GM19238 (cell line): ENCODE results near the gene LSM14B.
"Not testable (repeated sequence)": the region's sequence is repeated elsewhere in the genome, so short reads cannot be mapped to it uniquely, and the experiment has no call there.

Source experiments
- DNase-seq: peaks from one replicate; pipeline ENCODE4 v3.0.0; 2011; ENCODE audit warnings: low spot score; ENCODE audit not compliant: insufficient read length

Gene LSM14B

GRCh38 chr20:62121776-62122653 lies at the start of gene LSM14B:
Gene LSM14B (plus strand): TSS chr20:62122475. CDS start chr20:62122667, 192 bp downstream.
- peak; percentile 99 for DNase-seq

DNA sequence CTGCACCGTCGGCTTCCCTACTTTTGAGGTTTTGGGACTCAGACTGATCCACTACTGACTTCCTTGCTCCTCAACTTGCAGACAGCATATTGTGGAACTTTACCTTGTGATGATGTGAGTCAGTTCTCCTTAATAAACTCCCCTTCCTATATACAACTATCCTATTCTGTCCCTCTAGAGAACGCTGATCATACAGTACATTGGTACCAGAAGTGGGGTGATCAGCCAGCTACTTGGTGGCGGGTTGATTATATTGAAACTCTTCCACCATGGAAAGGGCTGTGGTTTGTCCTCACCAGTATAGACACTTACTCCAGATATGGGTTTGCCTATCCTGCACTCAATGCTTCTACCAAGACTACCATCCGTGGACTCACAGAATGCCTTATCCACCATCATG lies 49.0 kb upstream of the LSM14B start:
- DNase-seq = no peak

GRCh38 chr20:62079166-62079565 lies 43.1 kb upstream of the LSM14B start:
- DNase-seq = no peak

DNA sequence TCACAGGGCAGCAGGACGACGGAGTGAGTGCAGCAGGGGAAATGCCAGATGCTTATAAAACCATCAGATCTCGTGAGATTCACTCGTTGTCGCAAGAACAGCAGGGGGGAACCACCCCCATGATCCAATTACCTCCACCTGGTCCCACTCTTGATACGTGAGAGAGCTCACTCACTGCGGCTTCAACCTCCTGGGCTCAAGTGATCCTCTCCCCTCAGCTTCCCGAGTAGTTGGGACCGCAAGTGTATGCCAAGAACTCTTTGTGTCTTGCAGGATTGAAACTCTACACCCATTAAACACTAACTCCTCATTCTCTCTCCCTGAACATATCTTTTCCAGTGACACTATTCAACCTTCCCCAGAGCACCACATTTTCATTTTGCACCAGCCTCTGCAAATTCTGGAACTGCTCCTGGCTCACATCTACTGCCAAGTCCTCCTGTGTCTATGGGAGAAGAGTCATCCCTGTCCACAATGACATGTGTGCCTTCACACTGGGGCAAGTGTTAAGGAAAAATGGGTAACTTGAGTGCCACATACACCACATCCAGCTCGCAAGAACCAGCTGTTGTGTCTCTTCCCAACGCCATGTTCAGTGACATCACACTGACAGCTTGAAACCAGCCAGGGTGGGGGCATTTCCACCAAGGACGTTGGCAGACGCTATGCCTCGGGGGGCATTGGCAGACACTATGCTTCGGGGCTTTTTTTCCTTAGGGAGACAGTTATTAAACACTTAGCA lies 41.9 kb upstream of the LSM14B start:
- no peak for DNase-seq

DNA sequence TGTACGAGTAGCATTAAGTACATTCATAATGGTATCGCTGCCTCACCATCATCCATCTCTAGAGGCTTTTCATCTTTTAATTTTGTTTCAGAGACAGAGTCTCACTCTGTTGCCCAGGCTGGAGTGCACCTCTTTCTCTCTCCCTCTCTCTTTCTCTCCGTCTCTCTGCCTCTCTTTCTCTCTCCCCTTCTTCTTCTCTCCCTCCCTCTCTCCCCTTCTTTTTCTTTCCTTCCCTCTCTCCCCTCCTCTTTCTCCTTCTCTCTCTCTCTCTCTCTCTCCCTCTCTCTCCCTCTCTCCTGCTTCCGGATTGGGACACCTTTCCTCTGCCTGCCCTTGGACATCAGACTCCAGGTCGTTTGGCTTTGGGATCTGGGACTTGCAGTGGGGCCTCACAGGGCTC lies 39.0 kb upstream of the LSM14B start:
- DNase-seq = no peak

GRCh38 chr20:62084224-62084623 lies 38.1 kb upstream of the LSM14B start:
- DNase-seq = not testable (repeated sequence)

- DNase-seq = no peak
Observed at GRCh38 chr20:62085206-62085605, 37.1 kb upstream of the LSM14B start.

GRCh38 chr20:62087227-62087626 lies 35.0 kb upstream of the LSM14B start:
- DNase-seq = no peak

GRCh38 chr20:62087632-62088031 lies 34.6 kb upstream of the LSM14B start:
- DNase-seq = no peak

DNA sequence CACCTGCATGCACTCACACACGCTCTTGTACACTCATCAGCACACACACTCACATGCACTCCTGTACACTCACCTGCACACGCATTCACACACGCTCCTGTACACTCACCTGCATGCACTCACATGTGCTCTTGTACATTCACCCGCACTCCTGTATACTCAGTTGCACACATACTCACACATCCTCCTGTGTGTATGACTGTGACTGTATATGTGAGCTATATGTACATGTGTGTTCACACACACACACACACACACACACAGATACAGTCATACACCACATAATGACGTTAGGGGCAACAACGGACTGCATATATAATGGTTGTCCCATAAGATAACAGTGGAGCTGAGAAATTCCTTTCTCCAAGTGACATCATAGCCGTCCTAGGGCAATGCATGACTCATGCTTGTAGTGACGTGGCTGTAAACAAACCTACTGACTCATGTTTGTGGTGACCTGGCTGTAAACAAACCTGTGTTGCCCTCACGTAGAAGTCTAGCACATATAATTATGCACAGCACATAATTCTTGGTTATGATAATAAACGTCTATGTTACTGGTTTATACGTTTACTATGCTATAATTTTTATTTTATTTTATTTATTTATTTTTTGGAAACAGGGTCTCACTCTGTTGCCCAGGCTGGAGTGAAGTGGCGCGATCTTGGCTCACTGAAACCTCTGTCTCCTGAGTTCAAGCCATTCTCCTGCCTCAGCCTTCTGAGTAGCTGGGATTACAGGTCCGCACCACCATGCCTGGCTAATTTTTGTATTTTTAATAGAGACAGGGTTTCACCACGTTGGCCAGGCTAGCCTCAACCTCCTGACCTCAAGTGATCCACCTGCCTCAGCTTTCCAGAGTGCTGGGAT lies 33.8 kb upstream of the LSM14B start:
- DNase-seq = no peak

DNA sequence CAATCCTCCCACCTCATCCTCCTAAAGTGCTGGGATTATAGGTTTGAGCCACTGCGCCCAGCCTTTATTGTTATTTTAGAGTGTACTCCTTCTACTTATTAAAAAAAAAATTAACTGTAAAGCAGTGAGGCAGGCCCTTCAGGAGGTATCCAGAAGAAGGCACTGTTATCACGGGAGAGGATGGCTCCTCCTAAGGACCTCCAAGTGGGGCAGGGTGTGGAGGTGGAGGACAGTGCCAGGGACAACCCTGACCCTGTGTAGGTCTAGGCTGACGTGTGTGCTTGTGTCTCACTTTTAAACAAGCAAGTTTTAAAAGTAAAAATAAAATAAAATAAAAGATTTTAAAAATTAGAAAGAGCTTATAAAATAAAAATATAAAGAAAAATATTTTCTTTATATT lies 32.9 kb upstream of the LSM14B start:
- DNase-seq = no peak

DNA sequence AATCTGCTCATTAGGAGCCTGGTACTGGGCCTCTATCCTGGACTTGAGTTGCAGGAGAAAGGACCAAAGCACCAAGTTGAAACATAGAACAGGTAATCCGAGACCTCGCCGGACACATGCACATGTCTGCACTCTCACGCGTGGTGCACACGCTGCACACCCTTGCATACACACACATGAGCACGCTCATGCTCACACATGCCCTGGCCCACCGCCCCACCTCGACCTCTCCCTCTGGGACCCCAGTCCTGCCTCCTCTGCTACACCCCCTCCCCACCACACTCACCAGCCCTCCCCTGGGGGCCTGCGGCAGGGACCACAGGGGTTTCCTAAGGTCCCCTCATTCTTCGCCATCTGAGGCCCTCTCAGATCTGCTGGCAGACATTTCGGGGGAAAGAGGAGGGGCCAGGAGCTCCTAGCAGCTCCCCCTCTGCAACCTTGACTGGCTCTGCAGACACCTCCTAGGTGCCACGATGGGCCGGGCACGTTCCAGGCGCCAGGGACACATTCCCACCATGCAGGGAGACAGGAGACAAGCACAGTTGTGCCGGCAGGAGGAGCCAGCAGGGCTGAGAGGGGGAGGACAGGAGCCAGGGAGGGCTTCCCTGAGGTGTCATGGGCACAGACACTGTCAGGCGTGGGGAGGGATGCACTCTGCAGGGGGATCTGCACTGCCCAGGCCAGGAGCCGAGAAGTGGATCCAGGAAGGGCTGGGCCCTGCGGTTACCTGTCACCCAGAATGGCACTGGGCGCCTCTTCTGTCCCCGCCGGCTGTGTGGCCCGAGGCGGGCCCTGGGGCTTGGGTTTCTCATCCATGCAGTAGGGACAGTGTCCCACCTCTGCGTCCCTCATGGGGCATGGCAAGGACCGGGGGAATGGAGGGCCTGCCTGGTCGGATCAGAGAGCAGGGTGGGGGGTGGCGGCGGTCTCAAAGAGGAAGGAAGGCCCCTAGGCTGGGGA lies 25.6 kb upstream of the LSM14B start:
- no peak for DNase-seq

GRCh38 chr20:62097881-62098407 lies 24.3 kb upstream of the LSM14B start:
- no peak for DNase-seq

GRCh38 chr20:62101078-62101477 lies 21.2 kb upstream of the LSM14B start:
- DNase-seq = no peak

- DNase-seq = no peak
Observed at GRCh38 chr20:62103508-62104233, 18.6 kb upstream of the LSM14B start.

- no peak for DNase-seq
Observed at GRCh38 chr20:62104234-62104789, 18.0 kb upstream of the LSM14B start.

GRCh38 chr20:62104791-62105345 lies 17.4 kb upstream of the LSM14B start:
- no peak for DNase-seq

GRCh38 chr20:62105592-62105991 lies 16.7 kb upstream of the LSM14B start:
- no peak for DNase-seq

DNA sequence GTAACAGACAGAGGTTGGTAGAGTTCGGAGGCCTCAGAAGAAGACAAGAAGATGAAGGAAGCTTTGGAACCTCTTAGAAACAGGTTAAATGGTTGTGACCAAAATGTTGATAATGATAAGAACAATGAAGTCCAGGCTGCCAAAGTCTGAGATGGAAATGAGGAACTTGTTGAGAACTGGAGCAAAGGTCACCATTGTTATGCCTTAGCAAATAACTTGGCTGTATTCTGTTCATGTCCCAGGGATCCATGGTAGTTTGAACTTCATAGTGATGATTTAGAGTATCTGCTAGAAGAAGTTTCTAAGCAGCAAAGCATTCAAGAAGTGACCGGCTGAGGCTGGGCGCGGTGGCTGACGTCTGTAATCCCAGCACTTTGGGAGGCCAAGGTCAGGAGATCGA lies 11.1 kb upstream of the LSM14B start:
- DNase-seq = no peak
